A549 (cell line): ENCODE measurements around the gene C2orf80. TPM values are rescaled to one million over a fixed set of nuclear protein-coding genes. Genes with fewer than 3 reads are reported as not detected.
A peak's percentile ranks its signal among the peaks of the same experiment; 100 is the strongest.

Experiments used
- ATAC-seq, 2 experiments: fragments of 200-7000 bp in 1 of 2; fragments of >200 bp in 1 of 2; cut with Nextera tagmentation in 1 of 2; cut with Tn5 transposase in 1 of 2; 3 replicates each; pipeline versions ENCODE4 v1.8.0 to v1.9.1; 2018 to 2020; ENCODE audit warnings: mild to moderate bottlenecking in 1 of 2, moderate library complexity in 1 of 2
- CTCF ChIA-PET: fragments of 300-600 bp; sonication (Branson Sonifier 250); formaldehyde crosslinking; extraction: SDS; loops from one replicate; lab custom pipeline; 2021; ENCODE audit warnings: antibody characterized with exemption, inconsistent platforms; lab: Yijun Ruan, JAX
- POLR2A ChIA-PET: fragments of 350-600 bp; formaldehyde crosslinking; extraction: SDS; loops from one replicate; lab custom pipeline; 2021; ENCODE audit warnings: antibody characterized with exemption, inconsistent platforms; lab: Yijun Ruan, JAX
- DNase-seq, 2 experiments: peaks; one replicate each; pipeline versions ENCODE4 v3.0.0 to v3.0.0-alpha.2; 2011 to 2016; ENCODE audit warnings: low read depth in 1 of 2, low spot score in 1 of 2
- FAIRE-seq: peaks from 2 replicates; lab custom pipeline; 2011; peaks lifted over from hg19 to GRCh38; lab: Jason Lieb, UNC
- H3K27ac ChIP-seq, 2 experiments: fragments of >200 bp; sonication (Bioruptor Twin); formaldehyde crosslinking; 3 replicates each; pipeline ENCODE4 v1.5.1; 2016 to 2017
- H3K4me1 ChIP-seq: fragments of >200 bp; sonication (Bioruptor Twin); formaldehyde crosslinking; 3 replicates; pipeline ENCODE4 v1.6.1; 2016
- H3K4me2 ChIP-seq: fragments of >200 bp; sonication (Bioruptor Twin); formaldehyde crosslinking; 3 replicates; pipeline ENCODE4 v1.6.1; 2016
- H3K4me3 ChIP-seq: fragments of >200 bp; sonication (Bioruptor Twin); formaldehyde crosslinking; 3 replicates; pipeline ENCODE4 v1.5.1; 2016
- H3K9me3 ChIP-seq: fragments of >200 bp; sonication (Bioruptor Twin); formaldehyde crosslinking; 3 replicates; pipeline ENCODE4 v1.6.1; 2016
- BHLHE40 ChIP-seq: IDR thresholded peaks from 2 replicates; pipeline ENCODE4 v1.6.1; 2012; ENCODE audit warnings: low read depth, low read length, inconsistent platforms
- CHD4 ChIP-seq: fragments of 200-600 bp; sonication (generic); IDR thresholded peaks from 2 replicates; pipeline ENCODE4 v1.6.1; 2016; ENCODE audit warnings: antibody characterized with exemption, mild to moderate bottlenecking, borderline replicate concordance
- GATA3 ChIP-seq: IDR thresholded peaks from 2 replicates; pipeline ENCODE4 v1.6.1; 2012; ENCODE audit warnings: borderline replicate concordance
- HOXA7 ChIP-seq: fragments of 250-450 bp; sonication (Bioruptor Pico); IDR thresholded peaks from 2 replicates; pipeline ENCODE4 v1.5.0; 2020; ENCODE audit warnings: mild to moderate bottlenecking, moderate library complexity
- HOXB13 ChIP-seq: fragments of 250-450 bp; sonication (Bioruptor Pico); IDR thresholded peaks from 2 replicates; pipeline ENCODE4 v1.5.0; 2020; ENCODE audit warnings: low read depth, mild to moderate bottlenecking, moderate library complexity
- HOXB5 ChIP-seq: fragments of 250-450 bp; sonication (Bioruptor Pico); IDR thresholded peaks from 2 replicates; pipeline ENCODE4 v1.5.0; 2020; ENCODE audit warnings: mild to moderate bottlenecking, moderate library complexity
- NPAS2 ChIP-seq: fragments of 250-450 bp; sonication (Bioruptor Pico); IDR thresholded peaks from 2 replicates; pipeline ENCODE4 v1.8.0; 2022; ENCODE audit warnings: mild to moderate bottlenecking, moderate library complexity, borderline replicate concordance
- POLR2A ChIP-seq: IDR thresholded peaks from 2 replicates; pipeline ENCODE4 v1.6.1; 2012; ENCODE audit warnings: mild to moderate bottlenecking, low read length
- POLR2AphosphoS2 ChIP-seq: conservative IDR thresholded peaks from 2 replicates; pipeline ENCODE4 v1.6.1; 2012; ENCODE audit warnings: low read length, improper control_type of control experiment, inconsistent platforms
- RAD21 ChIP-seq, 2 experiments: fragments of >200 bp in 1 of 2; sonication (Bioruptor Twin) in 1 of 2; formaldehyde crosslinking in 1 of 2; IDR thresholded peaks in 1 of 2; conservative IDR thresholded peaks in 1 of 2; 2 replicates in 1 of 2; 3 replicates in 1 of 2; pipeline ENCODE4 v1.6.1; 2012 to 2018; ENCODE audit warnings: inconsistent platforms in 1 of 2
- REST ChIP-seq: fragments of 200-600 bp; sonication (generic); IDR thresholded peaks from 2 replicates; pipeline ENCODE4 v1.6.1; 2016; ENCODE audit warnings: antibody characterized with exemption, mild to moderate bottlenecking, moderate library complexity
- RFX5 ChIP-seq: fragments of 450-650 bp; IDR thresholded peaks from 2 replicates; pipeline ENCODE4 v1.7.1; 2014; ENCODE audit warnings: antibody characterized with exemption, mild to moderate bottlenecking, moderate library complexity
- SMC3 ChIP-seq: fragments of >200 bp; sonication (Bioruptor Twin); formaldehyde crosslinking; IDR thresholded peaks from 3 replicates; pipeline ENCODE4 v1.6.1; 2018; ENCODE audit warnings: inconsistent platforms
- TFCP2L1 ChIP-seq: fragments of 250-450 bp; sonication (Bioruptor Pico); IDR thresholded peaks from 2 replicates; pipeline ENCODE4 v1.5.0; 2021; ENCODE audit warnings: mild to moderate bottlenecking
- USF2 ChIP-seq: fragments of 450-650 bp; IDR thresholded peaks from 2 replicates; pipeline ENCODE4 v1.6.1; 2014; ENCODE audit warnings: antibody characterized with exemption
- ZNF302 ChIP-seq: fragments of 250-450 bp; sonication (Bioruptor Pico); IDR thresholded peaks from 2 replicates; pipeline ENCODE4 v1.9.0; 2021; ENCODE audit warnings: inconsistent platforms, mild to moderate bottlenecking, moderate library complexity
- WGBS: methylation state at CpG from one replicate; pipeline ENCODE4 v1.1.6; 2017; ENCODE audit errors: missing lambda C conversion rate; 5-methylcytosine and 5-hydroxymethylcytosine counted together
- polyA plus RNA-seq, 4 experiments: library from polyadenylated mRNA; depleted of rRNA in 3 of 4; stranded (reverse); fragments of >200 nt; fragmentation: RNase III in 1 of 4; extraction: RNeasy Plus Mini Kit Qiagen cat#74134 plus additional on column Dnase treatment in 1 of 4; gene quantifications; 2 replicates in 3 of 4; 3 replicates in 1 of 4; pipeline ENCODE4 v1.2.3, GENCODE V29; 2011 to 2017
- TF ChIP-seq, protein P1 (sequence below): fragments of >200 bp; sonication (Bioruptor Twin); formaldehyde crosslinking; IDR thresholded peaks from 3 replicates; pipeline ENCODE4 v1.5.1; 2016
- TF ChIP-seq, protein P2 (sequence below): fragments of 250-450 bp; sonication (Bioruptor Pico); IDR thresholded peaks from 2 replicates; pipeline ENCODE4 v1.5.0; 2020; ENCODE audit warnings: low read depth, mild to moderate bottlenecking, moderate library complexity
- TF ChIP-seq, protein P3 (sequence below): fragments of >200 bp; sonication (Bioruptor Twin); formaldehyde crosslinking; IDR thresholded peaks from 2 replicates; pipeline ENCODE4 v1.6.1; 2016
- TF ChIP-seq, protein P4 (sequence below): IDR thresholded peaks from 2 replicates; pipeline ENCODE4 v1.6.1; 2012; ENCODE audit warnings: low read depth, borderline replicate concordance

Gene C2orf80
- polyA plus RNA-seq, 2 of the 4 experiments (the other 2 are of a cell fraction): not detected

DNA sequence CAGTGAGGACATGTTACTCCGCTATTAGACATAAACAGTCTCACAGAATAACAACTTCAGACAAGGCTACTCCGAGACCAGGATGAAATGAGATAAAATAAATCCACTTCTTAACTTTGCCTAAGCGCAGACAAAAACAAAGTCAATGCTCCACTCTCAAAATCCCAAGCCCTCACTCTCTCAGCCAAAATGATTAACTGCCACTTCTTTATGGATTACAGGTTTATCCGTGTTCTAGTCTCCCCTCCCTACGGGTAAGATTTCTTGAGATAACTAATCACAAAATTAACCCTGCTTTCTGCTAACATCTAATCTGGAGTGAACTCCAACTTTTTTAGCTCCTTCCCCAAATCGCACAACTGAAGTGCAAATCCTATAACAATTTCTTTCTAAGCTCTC lies 59.1 kb downstream of the C2orf80 start:
- H3K9me3 ChIP-seq: no peaks in the 10 kb centered on the region
- ATAC-seq (no peak), FAIRE-seq (no peak), DNase-seq (no peak)
- H3K4me3 ChIP-seq: no peak overlapping the region
- ChIA-PET POLR2A (no interaction called here), CTCF (no interaction called here)
- no peak overlapping the region for H3K27ac ChIP-seq
- no peak overlapping the region for H3K4me2 ChIP-seq
- 85% methylated on average over 6 of the region's 6 CpGs for WGBS
- no peaks in the 10 kb centered on the region for H3K4me1 ChIP-seq
- TF ChIP-seq, protein P1, sequence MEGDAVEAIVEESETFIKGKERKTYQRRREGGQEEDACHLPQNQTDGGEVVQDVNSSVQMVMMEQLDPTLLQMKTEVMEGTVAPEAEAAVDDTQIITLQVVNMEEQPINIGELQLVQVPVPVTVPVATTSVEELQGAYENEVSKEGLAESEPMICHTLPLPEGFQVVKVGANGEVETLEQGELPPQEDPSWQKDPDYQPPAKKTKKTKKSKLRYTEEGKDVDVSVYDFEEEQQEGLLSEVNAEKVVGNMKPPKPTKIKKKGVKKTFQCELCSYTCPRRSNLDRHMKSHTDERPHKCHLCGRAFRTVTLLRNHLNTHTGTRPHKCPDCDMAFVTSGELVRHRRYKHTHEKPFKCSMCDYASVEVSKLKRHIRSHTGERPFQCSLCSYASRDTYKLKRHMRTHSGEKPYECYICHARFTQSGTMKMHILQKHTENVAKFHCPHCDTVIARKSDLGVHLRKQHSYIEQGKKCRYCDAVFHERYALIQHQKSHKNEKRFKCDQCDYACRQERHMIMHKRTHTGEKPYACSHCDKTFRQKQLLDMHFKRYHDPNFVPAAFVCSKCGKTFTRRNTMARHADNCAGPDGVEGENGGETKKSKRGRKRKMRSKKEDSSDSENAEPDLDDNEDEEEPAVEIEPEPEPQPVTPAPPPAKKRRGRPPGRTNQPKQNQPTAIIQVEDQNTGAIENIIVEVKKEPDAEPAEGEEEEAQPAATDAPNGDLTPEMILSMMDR: no peak
- TF ChIP-seq RFX5 (no peak), HOXB5 (CRISPR knock-in tag) (no peak), BHLHE40 (no peak), HOXA7 (CRISPR knock-in tag) (no peak), HOXB13 (CRISPR knock-in tag) (no peak), POLR2AphosphoS2 (no peak)

DNA sequence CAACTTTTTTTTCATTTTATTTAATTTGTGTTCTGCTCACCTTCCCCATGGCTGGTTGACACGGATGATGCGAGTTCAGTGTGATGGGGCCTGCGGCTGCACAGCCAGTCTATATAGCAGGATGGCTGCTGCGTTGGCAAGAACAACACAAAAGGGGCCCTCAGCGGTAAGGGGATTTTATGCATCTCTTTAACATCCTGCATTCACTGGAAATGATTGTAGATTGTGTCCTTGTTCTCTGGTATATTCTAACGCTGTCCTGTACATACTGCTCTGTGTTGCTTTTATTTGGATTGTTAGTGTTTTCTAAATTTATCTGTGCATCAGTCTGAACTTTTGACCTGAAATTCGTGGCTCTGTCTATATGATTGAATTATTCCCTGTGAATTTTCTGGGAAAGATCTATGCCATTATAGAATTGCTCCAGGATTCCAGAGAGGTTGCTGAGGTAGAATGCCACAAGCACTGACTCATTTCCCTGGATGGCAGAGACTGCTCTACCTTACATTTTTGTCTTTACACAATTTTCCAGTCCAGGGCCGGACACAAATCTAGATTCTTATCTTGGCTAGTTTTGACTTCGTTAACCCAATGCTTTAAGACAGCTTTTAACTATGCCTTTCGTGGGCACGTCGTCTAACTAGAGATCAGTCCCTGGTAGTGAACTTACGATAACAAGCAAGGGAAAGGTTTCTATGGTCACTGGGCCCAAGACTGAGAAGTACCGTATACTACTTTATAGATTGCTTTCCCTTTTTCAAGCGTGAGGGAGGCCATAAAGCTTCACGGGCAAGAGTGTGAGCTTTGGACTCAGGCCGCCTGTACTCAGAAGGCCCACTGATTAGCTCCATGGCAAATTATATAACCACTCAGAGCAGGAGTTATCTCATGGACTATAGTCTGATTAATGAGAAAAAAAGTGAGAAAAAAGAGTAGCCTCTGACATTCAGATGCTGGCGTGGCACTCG lies 59.8 kb downstream of the C2orf80 start, which contains the start of gene CRYGC:
Gene CRYGC (minus strand): TSS at position 85 of the 968 bp plus-strand sequence. CDS start 36 bp downstream, at position 49.
- peak in 1 of 2 experiments; percentile 32; a peak in 1 of 6 replicates for ATAC-seq
- POLR2A ChIA-PET: no interaction called here

More for the DNA sequence above, 59.8 kb downstream of the C2orf80 start, which contains the start of gene CRYGC:
- no peak within 1 kb of the TSS for H3K4me3 ChIP-seq
- CTCF ChIA-PET: no interaction called here
- no peaks in the 10 kb centered on the region for H3K9me3 ChIP-seq
- TF ChIP-seq RAD21 (conservative IDR thresholded peaks at IDR 0.05 in 1 of 2, IDR thresholded peaks at IDR 0.05 in 1 of 2) (no peak), USF2 (no peak), REST (no peak), SMC3 (no peak), ZNF302 (no peak), TFCP2L1 (CRISPR knock-in tag) (no peak), POLR2A (no peak), NPAS2 (CRISPR knock-in tag) (no peak), GATA3 (no peak), CHD4 (no peak), HOXB13 (CRISPR knock-in tag) (no peak)
- TF ChIP-seq, protein P2, sequence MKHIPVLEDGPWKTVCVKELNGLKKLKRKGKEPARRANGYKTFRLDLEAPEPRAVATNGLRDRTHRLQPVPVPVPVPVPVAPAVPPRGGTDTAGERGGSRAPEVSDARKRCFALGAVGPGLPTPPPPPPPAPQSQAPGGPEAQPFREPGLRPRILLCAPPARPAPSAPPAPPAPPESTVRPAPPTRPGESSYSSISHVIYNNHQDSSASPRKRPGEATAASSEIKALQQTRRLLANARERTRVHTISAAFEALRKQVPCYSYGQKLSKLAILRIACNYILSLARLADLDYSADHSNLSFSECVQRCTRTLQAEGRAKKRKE (CRISPR knock-in tag): no peak
- TF ChIP-seq, protein P3, sequence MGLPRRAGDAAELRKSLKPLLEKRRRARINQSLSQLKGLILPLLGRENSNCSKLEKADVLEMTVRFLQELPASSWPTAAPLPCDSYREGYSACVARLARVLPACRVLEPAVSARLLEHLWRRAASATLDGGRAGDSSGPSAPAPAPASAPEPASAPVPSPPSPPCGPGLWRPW: no peak
- TF ChIP-seq, protein P1: no peak
- TF ChIP-seq, protein P4, sequence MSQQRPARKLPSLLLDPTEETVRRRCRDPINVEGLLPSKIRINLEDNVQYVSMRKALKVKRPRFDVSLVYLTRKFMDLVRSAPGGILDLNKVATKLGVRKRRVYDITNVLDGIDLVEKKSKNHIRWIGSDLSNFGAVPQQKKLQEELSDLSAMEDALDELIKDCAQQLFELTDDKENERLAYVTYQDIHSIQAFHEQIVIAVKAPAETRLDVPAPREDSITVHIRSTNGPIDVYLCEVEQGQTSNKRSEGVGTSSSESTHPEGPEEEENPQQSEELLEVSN: no peak
- no peak within 1 kb of the TSS for H3K27ac ChIP-seq
- DNase-seq (no peak), FAIRE-seq (no peak)
- no peaks in the 10 kb centered on the region for H3K4me1 ChIP-seq
- 71% methylated on average over 19 of the region's 19 CpGs for WGBS
- no peak within 1 kb of the TSS for H3K4me2 ChIP-seq
